Osteoblast (primary cell): Measurements from ENCODE around the gene SDC4. TPM values are rescaled to one million over a fixed set of nuclear protein-coding genes. Genes with fewer than 3 reads are reported as not detected.

ENCODE experiments used
- DNase-seq: peaks from one replicate; pipeline ENCODE4 v3.0.0; 2011; ENCODE audit warnings: low spot score, mixed read lengths; ENCODE audit not compliant: insufficient read length; ENCODE audit errors: missing footprints
- H2AFZ ChIP-seq: 2 replicates; pipeline ENCODE4 v1.6.0; 2011; ENCODE audit warnings: mild to moderate bottlenecking, low read length
- H3K27ac ChIP-seq: 2 replicates; pipeline ENCODE4 v1.5.1; 2011; ENCODE audit warnings: mild to moderate bottlenecking, low read depth, low read length, moderate library complexity
- H3K27me3 ChIP-seq: 2 replicates; pipeline ENCODE4 v1.6.0; 2012; ENCODE audit warnings: mild to moderate bottlenecking, control low read depth, inconsistent platforms, low read length, moderate library complexity; ENCODE audit not compliant: insufficient read depth
- H3K36me3 ChIP-seq: 2 replicates; pipeline ENCODE4 v1.5.1; 2011; ENCODE audit warnings: mild to moderate bottlenecking, low read length, control low read depth, moderate library complexity; ENCODE audit not compliant: insufficient read depth
- H3K4me1 ChIP-seq: 2 replicates; pipeline ENCODE4 v1.5.1; 2011; ENCODE audit warnings: mild to moderate bottlenecking, low read length, control low read depth, moderate library complexity; ENCODE audit not compliant: insufficient read depth
- H3K4me2 ChIP-seq: 2 replicates; pipeline ENCODE4 v1.6.0; 2011; ENCODE audit warnings: mild to moderate bottlenecking, low read length; ENCODE audit not compliant: insufficient read depth
- H3K4me3 ChIP-seq: fragments of 200-600 bp; sonication (generic); 3 replicates; pipeline ENCODE4 v1.5.1; 2012; ENCODE audit warnings: mild to moderate bottlenecking, low read length, inconsistent platforms; ENCODE audit not compliant: insufficient read depth
- H3K79me2 ChIP-seq: 2 replicates; pipeline ENCODE4 v1.6.0; 2012; ENCODE audit warnings: mild to moderate bottlenecking, low read length, control low read depth, inconsistent platforms; ENCODE audit not compliant: insufficient read depth
- H3K9me3 ChIP-seq: 2 replicates; pipeline ENCODE4 v1.5.1; 2011; ENCODE audit warnings: low read depth, low read length, control low read depth
- H4K20me1 ChIP-seq: 2 replicates; pipeline ENCODE4 v1.6.0; 2012; ENCODE audit warnings: mild to moderate bottlenecking, low read length, control low read depth; ENCODE audit not compliant: insufficient read depth
- total RNA-seq: library from RNA; depleted of rRNA; stranded (reverse); fragments of >200 nt; gene quantifications from 2 replicates; pipeline ENCODE4 v1.2.3, GENCODE V29; 2012
- TF ChIP-seq, protein P1 (sequence below): IDR thresholded peaks from 2 replicates; pipeline ENCODE4 v1.5.1; 2011; ENCODE audit warnings: mild to moderate bottlenecking, low read depth, low read length, moderate library complexity; ENCODE audit errors: extremely low read depth

The SDC4 gene
- total RNA-seq, 1 donor = 267 TPM

DNA sequence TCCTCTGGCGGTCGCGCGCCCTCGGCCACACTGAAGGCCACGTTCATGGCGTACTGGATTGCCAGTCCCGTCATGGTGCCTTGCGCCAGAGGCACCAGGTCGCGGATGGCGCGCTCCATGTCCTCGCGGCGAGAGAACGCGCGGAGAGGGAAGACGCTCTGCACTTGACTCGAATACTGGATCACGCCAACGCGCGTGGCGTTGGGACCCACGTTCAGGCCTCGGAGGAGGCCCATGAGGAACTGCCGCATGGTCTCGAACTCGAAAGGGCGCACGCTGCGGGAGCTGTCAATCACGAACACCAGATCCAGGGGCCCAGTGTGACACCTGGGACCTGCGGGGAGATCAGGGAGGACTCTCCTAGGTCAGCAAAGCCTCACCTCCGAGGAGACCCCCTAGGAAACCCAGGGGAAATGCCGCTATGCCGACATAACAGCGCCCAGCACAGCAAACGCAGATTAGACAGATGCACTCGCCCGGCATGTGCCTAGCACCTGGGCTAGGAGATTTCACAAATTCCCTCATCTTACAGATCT is 43.7 kb downstream of the SDC4 start:
- no peak for DNase-seq
- no peaks in the 10 kb centered on the region for H3K79me2 ChIP-seq
- no peaks in the 10 kb centered on the region for H4K20me1 ChIP-seq
- no peaks in the 10 kb centered on the region for H3K36me3 ChIP-seq
- TF ChIP-seq, protein P1, sequence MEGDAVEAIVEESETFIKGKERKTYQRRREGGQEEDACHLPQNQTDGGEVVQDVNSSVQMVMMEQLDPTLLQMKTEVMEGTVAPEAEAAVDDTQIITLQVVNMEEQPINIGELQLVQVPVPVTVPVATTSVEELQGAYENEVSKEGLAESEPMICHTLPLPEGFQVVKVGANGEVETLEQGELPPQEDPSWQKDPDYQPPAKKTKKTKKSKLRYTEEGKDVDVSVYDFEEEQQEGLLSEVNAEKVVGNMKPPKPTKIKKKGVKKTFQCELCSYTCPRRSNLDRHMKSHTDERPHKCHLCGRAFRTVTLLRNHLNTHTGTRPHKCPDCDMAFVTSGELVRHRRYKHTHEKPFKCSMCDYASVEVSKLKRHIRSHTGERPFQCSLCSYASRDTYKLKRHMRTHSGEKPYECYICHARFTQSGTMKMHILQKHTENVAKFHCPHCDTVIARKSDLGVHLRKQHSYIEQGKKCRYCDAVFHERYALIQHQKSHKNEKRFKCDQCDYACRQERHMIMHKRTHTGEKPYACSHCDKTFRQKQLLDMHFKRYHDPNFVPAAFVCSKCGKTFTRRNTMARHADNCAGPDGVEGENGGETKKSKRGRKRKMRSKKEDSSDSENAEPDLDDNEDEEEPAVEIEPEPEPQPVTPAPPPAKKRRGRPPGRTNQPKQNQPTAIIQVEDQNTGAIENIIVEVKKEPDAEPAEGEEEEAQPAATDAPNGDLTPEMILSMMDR = no peak
- no peak overlapping the region for H2AFZ ChIP-seq
- no peak overlapping the region for H3K27ac ChIP-seq
- H3K9me3 ChIP-seq = no peaks in the 10 kb centered on the region
- no peaks in the 10 kb centered on the region for H3K4me1 ChIP-seq
- peaks cover 25% of the 10 kb centered on the region for H3K27me3 ChIP-seq
- H3K4me3 ChIP-seq = no peak overlapping the region
- no peak overlapping the region for H3K4me2 ChIP-seq

DNA sequence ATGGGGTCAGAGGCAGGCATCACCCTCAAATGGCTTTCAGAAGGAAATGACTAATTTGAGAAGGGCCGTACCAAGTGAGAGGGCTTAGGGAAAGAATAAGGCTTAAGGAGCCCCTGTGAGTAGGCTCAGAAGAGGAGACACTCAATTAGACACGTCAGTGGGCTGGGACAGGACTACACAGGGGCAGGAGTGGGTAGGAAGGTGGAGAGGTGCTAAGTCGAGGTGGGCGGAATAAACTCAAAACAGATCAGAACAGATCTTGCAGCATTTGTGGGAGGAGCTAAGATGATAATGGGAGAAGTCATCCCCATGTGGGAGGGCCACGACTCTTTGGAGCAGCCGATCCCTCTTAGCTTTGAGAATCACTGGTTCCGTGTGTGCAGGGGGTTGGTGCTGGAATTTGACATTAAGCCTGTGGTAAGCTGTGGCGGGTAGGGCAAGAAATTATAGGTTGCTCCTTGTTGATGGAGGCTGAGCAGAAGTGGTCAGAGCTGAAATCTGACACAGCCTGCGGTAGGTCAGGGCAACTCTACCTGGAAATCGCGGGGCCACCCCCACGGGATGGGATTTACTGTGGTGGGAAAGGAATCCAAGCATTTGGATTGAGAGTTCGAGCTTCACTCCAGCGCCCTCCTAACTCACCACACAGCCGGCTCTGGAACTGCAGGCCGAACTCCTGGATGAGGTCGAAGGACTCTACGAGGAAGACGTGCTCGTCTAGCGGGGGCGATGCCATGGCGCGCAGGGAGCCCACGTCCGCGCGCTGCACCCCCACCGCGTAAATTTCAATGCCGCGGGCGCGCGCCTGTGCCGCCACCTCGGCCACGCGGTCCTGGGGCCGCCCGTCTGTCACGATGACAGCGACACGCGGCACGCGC is 44.4 kb downstream of the SDC4 start:
- no peaks in the 10 kb centered on the region for H4K20me1 ChIP-seq
- H3K79me2 ChIP-seq = no peaks in the 10 kb centered on the region
- peak; percentile 91 for DNase-seq
- H2AFZ ChIP-seq = peak overlapping the region; percentile 62
- peaks cover 25% of the 10 kb centered on the region for H3K27me3 ChIP-seq
- H3K4me3 ChIP-seq = no peak overlapping the region
- H3K36me3 ChIP-seq = no peaks in the 10 kb centered on the region
- TF ChIP-seq, protein P1 = no peak
- H3K4me2 ChIP-seq = peak overlapping the region; percentile 23
- no peaks in the 10 kb centered on the region for H3K9me3 ChIP-seq
- no peaks in the 10 kb centered on the region for H3K4me1 ChIP-seq
- H3K27ac ChIP-seq = no peak overlapping the region

DNA sequence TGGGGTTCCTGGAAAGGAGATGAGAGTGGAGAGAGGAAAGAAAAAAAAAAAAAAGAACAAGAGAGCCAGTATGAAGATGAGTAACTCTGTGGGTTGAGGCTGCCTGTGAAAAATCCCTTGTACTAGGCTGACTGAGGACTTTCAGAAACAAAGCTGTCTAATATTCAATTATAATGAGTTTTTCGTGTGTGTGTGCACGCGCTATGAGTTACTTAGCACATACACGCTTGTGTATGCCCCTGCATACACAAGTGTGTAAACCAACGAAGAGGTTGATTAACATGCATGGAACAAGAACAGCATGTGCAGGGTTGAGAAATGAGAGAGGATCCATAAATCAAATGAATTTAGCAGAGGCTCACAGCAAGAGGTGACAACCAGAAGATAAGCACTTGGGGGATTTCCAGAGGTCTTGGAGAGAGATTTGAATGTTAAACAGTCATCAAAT is 46.4 kb downstream of the SDC4 start:
- Histone ChIP-seq H3K4me2 (no peak overlapping the region), H3K36me3 (no peaks in the 10 kb centered on the region), H3K4me1 (no peaks in the 10 kb centered on the region), H4K20me1 (no peaks in the 10 kb centered on the region), H2AFZ (no peak overlapping the region), H3K9me3 (no peaks in the 10 kb centered on the region), H3K4me3 (no peak overlapping the region), H3K79me2 (no peaks in the 10 kb centered on the region), H3K27me3 (peaks cover 12% of the 10 kb centered on the region), H3K27ac (no peak overlapping the region)
- TF ChIP-seq, protein P1 = no peak
- no peak for DNase-seq

DNA sequence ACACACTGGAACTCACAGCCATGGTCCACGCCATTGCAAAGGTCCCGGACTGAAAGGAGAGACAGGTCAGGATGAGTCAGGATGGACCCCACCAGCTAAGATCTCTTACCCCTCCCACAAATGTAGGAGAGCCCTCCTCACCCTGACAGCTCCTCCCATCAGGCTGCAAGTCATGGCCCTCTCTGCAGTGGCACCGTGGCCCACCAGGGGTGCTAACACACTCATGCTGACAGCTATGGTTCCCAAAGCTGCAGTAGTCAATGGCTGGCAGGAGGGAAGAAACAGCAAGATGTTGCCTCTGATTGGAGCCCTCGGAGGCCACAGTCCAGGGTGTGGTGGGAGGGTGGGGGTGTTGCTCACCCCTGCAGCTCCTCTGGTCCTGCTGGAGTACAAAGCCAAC is 47.3 kb downstream of the SDC4 start:
- Histone ChIP-seq H2AFZ (no peak overlapping the region), H3K27me3 (peaks cover 5% of the 10 kb centered on the region), H3K4me3 (no peak overlapping the region), H3K79me2 (no peaks in the 10 kb centered on the region), H3K9me3 (no peaks in the 10 kb centered on the region), H3K36me3 (no peaks in the 10 kb centered on the region), H3K4me1 (no peaks in the 10 kb centered on the region), H4K20me1 (no peaks in the 10 kb centered on the region), H3K27ac (no peak overlapping the region), H3K4me2 (no peak overlapping the region)
- TF ChIP-seq, protein P1 = peak; percentile 39
- DNase-seq = peak; percentile 91
